GM12865 (cell line): ENCODE results near the gene DPH3.

Source experiments
- DNase-seq: peaks from one replicate; pipeline ENCODE4 v3.0.0; 2010; ENCODE audit warnings: low read depth
- H3K4me3 ChIP-seq: 2 replicates; pipeline ENCODE4 v1.5.1; 2011; ENCODE audit warnings: mild to moderate bottlenecking, low read depth, low read length, control low read depth
- CTCF ChIP-seq: IDR thresholded peaks from 2 replicates; pipeline ENCODE4 v1.5.1; 2011; ENCODE audit warnings: low read length, control low read depth, low read depth, inconsistent platforms; ENCODE audit not compliant: insufficient read depth; ENCODE audit errors: missing control alignments

Gene DPH3

DNA sequence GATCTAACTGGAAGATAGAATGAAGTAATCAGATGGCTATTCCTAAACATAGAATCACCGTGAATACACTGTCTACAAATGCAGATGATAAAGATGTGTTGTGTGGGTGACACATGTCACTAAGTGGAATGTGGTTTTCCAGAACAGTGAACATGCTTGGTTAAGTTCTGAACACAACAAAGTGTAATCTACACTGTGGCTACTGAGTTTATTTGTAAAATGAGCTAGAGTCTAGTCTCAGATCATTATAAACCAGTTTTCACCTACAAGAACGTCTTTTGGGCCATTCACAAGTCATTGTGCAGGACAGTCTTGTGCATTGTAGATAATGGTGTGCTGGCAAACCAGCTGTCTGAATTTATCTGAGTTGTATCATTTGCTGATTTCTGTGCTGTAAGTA lies 35.6 kb upstream of the DPH3 start:
- DNase-seq = peak; percentile 34
- no peak overlapping the region for H3K4me3 ChIP-seq
- TF ChIP-seq CTCF = no peak

- no peak for DNase-seq
- no peak overlapping the region for H3K4me3 ChIP-seq
- TF ChIP-seq CTCF = no peak
Observed at GRCh38 chr3:16299746-16300145, 35.0 kb upstream of the DPH3 start.

DNA sequence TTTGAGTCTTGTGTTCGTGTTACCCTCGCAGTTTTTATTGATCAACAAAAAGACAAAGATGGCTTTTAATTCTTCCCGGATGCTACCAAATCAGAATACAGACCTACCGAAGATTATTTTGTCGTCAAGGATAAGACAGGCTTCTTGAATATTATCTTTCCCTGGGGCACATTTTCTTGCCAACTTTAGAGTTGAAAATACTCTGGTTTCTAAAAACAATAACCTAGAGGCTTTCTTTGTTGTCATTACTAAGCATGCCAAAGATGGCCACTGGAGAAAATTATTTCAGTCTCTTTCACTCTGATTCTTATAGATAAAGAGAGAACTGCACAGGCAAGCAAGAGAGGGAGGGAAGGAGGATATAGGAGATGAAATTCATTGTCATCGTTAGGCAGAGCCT lies 34.1 kb upstream of the DPH3 start:
- no peak for DNase-seq
- no peak overlapping the region for H3K4me3 ChIP-seq
- no peak for TF ChIP-seq CTCF

GRCh38 chr3:16297997-16298885 lies 33.5 kb upstream of the DPH3 start:
- no peak overlapping the region for H3K4me3 ChIP-seq
- no peak for TF ChIP-seq CTCF
- no peak for DNase-seq

DNA sequence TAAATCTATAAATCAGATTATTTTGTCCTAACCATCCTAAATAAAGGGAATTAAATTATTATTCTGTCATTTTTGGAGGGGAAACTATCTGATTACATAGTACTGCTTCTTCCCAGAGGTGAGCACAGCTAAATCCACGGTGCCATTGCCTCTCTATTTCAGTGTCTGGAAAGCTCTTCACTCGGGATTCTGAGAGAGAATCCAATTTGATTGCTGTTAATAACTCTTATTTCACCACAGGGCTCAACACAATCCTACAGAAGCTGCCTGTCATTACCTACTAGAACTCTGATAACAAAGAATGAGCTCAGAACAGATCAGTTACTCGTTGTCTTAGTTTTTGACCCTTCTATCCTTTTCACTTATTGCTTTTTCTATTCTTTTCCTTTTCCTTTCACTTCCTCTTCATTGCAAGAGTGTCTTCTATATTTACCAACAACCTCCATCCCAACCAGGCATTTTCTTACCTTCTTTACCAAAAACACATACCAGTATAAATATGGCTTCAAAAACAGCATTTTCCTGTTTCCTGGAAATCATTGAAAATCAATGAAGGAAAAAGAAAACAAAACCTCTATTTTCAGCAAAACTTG lies 30.7 kb upstream of the DPH3 start:
- no peak for TF ChIP-seq CTCF
- no peak for DNase-seq
- H3K4me3 ChIP-seq = no peak overlapping the region

DNA sequence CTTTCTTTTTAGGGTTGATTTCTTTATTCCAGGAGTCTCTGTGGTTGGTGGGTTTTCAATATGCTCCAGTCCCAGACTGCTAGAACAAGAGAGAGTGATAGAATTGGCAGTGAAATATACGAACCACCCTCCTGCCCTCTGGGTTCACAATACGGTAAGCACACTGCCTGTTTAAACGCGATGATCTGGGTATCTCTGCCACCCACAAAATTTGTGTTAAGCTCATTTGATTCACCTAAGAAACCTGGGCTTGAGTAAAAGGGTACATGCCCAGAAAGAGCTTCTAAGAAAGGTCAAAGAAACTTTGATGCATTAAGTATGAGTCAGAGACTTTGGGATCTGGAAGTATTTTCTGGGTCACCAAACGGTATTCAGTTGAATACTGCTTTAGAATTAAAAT lies 30.1 kb upstream of the DPH3 start:
- DNase-seq = no peak
- no peak for TF ChIP-seq CTCF
- no peak overlapping the region for H3K4me3 ChIP-seq
